ENCODE measurements around the gene ZNF324B. TPM values are rescaled to one million over a fixed set of nuclear protein-coding genes. Genes with fewer than 3 reads are reported as not detected.

The ZNF324B gene
- polyA plus RNA-seq, 3 donors = 0.46 to 3.1 (median 0.82) TPM

GRCh38 chr19:58450856-58451357 is 515 bp upstream of the ZNF324B start:
- peaks cover 16 to 20% of the 10 kb centered on the region in 2 donors for H3K36me3 Mint-ChIP-seq
- Histone ChIP-seq H3K27me3 (ENCODE audit: control insufficient read depth in 2 of 2, insufficient read depth in 2 of 2, low read length in 2 of 2) (peaks cover 0 to 5% of the 10 kb centered on the region in 2 donors), H3K79me2 (ENCODE audit: insufficient read depth, low read length) (no peaks in the 10 kb centered on the region), H2AFZ (ENCODE audit: insufficient read depth, low read depth, low read length, poor library complexity, severe bottlenecking) (peak overlapping the region; percentile 92), H3K4me2 (replicated peaks; ENCODE audit: extremely low read depth, low read length, poor library complexity, severe bottlenecking) (peak overlapping the region; percentile 92), H3K4me1 (ENCODE audit: control insufficient read depth in 1 of 2, insufficient read depth in 2 of 2, low read length in 2 of 2) (peaks cover 11 to 15% of the 10 kb centered on the region in 2 donors), H3K9me3 (replicated peaks in 1 of 2; ENCODE audit: control insufficient read depth in 1 of 2, insufficient read depth in 1 of 2, low read length in 2 of 2) (peaks cover 20 to 24% of the 10 kb centered on the region in 2 donors), H3K27ac (ENCODE audit: low read depth in 1 of 2, low read length in 2 of 2) (peak overlapping the region in 1 of 2 donors; percentile 73), H4K20me1 (ENCODE audit: insufficient read depth, low read length) (no peaks in the 10 kb centered on the region), H3K4me3 (replicated peaks in 1 of 3; ENCODE audit: low read depth in 2 of 3, low read length in 3 of 3) (peak overlapping the region; percentile 56 to 93 (median 58)), H3K36me3 (replicated peaks in 1 of 2; ENCODE audit: control insufficient read depth in 1 of 2, insufficient read depth in 2 of 2, low read length in 2 of 2) (peaks cover 9 to 19% of the 10 kb centered on the region in 2 donors), H3K9ac (ENCODE audit: insufficient read depth, low read length, poor library complexity, severe bottlenecking) (peak overlapping the region; percentile 71)
- TF ChIP-seq, protein P1, sequence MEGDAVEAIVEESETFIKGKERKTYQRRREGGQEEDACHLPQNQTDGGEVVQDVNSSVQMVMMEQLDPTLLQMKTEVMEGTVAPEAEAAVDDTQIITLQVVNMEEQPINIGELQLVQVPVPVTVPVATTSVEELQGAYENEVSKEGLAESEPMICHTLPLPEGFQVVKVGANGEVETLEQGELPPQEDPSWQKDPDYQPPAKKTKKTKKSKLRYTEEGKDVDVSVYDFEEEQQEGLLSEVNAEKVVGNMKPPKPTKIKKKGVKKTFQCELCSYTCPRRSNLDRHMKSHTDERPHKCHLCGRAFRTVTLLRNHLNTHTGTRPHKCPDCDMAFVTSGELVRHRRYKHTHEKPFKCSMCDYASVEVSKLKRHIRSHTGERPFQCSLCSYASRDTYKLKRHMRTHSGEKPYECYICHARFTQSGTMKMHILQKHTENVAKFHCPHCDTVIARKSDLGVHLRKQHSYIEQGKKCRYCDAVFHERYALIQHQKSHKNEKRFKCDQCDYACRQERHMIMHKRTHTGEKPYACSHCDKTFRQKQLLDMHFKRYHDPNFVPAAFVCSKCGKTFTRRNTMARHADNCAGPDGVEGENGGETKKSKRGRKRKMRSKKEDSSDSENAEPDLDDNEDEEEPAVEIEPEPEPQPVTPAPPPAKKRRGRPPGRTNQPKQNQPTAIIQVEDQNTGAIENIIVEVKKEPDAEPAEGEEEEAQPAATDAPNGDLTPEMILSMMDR (IDR thresholded peaks at IDR 0.05) = no peak
- peaks cover 16 to 37% (median 32%) of the 10 kb centered on the region in 7 donors for H3K9me3 Mint-ChIP-seq
- H3K27me3 Mint-ChIP-seq (ENCODE audit: low read depth in 3 of 3) = peaks cover 3 to 14% (median 8%) of the 10 kb centered on the region in 3 donors
- H3K4me1 Mint-ChIP-seq = peaks cover 16% of the 10 kb centered on the region
- 5% methylated on average over 8 of the region's 11 CpGs for WGBS (ENCODE audit: insufficient coverage)
- H3K27ac Mint-ChIP-seq = peak overlapping the region in 5 of 7 donors; percentile 22 to 89 (median 65)
- DNase-seq = peak in 2 of 3 donors; percentile 4 to 31
- H3K4me3 Mint-ChIP-seq = peak overlapping the region; percentile 81 to 88
- intact Hi-C loops (cut with micrococcal nuclease) = loop anchor here in 1 of 2 donors (1.0 kb wide), 1 partner anchor 11 kb away; the partner anchor contains the start of gene ZNF132

GRCh38 chr19:58453743-58454142 is 2.3 kb downstream of the ZNF324B start:
- H3K27me3 Mint-ChIP-seq (ENCODE audit: low read depth in 3 of 3) = peaks cover 2 to 6% (median 3%) of the 10 kb centered on the region in 3 donors
- intact Hi-C loops (cut with micrococcal nuclease) = no loop called here
- H3K9me3 Mint-ChIP-seq = peaks cover 7 to 14% (median 12%) of the 10 kb centered on the region in 7 donors
- TF ChIP-seq, protein P1 (IDR thresholded peaks at IDR 0.05) = no peak
- no peak overlapping the region for H3K4me2 ChIP-seq (replicated peaks; ENCODE audit: extremely low read depth, low read length, poor library complexity, severe bottlenecking)
- H3K9ac ChIP-seq (ENCODE audit: insufficient read depth, low read length, poor library complexity, severe bottlenecking) = no peak overlapping the region
- H3K36me3 ChIP-seq (replicated peaks in 1 of 2; ENCODE audit: control insufficient read depth in 1 of 2, insufficient read depth in 2 of 2, low read length in 2 of 2) = peaks cover 21 to 31% of the 10 kb centered on the region in 2 donors
- no peak overlapping the region for H2AFZ ChIP-seq (ENCODE audit: insufficient read depth, low read depth, low read length, poor library complexity, severe bottlenecking)
- H3K4me1 Mint-ChIP-seq = peaks cover 16% of the 10 kb centered on the region
- H3K4me3 Mint-ChIP-seq = no peak overlapping the region
- H3K9me3 ChIP-seq (replicated peaks in 1 of 2; ENCODE audit: control insufficient read depth in 1 of 2, insufficient read depth in 1 of 2, low read length in 2 of 2) = peaks cover 10 to 11% of the 10 kb centered on the region in 2 donors
- H3K4me3 ChIP-seq (replicated peaks in 1 of 3; ENCODE audit: low read depth in 2 of 3, low read length in 3 of 3) = no peak overlapping the region
- no peaks in the 10 kb centered on the region for H4K20me1 ChIP-seq (ENCODE audit: insufficient read depth, low read length)
- no peak for DNase-seq
- peaks cover 11 to 15% of the 10 kb centered on the region in 2 donors for H3K4me1 ChIP-seq (ENCODE audit: control insufficient read depth in 1 of 2, insufficient read depth in 2 of 2, low read length in 2 of 2)
- WGBS (ENCODE audit: insufficient coverage) = 91% methylated on average over 6 of the region's 6 CpGs
- H3K36me3 Mint-ChIP-seq = peaks cover 34 to 44% of the 10 kb centered on the region in 2 donors
- H3K79me2 ChIP-seq (ENCODE audit: insufficient read depth, low read length) = no peaks in the 10 kb centered on the region
- no peak overlapping the region for H3K27ac Mint-ChIP-seq
- peaks cover 0 to 5% of the 10 kb centered on the region in 2 donors for H3K27me3 ChIP-seq (ENCODE audit: control insufficient read depth in 2 of 2, insufficient read depth in 2 of 2, low read length in 2 of 2)
- no peak overlapping the region for H3K27ac ChIP-seq (ENCODE audit: low read depth in 1 of 2, low read length in 2 of 2)

Data from CD14-positive monocyte (primary cell).